ENCODE measurements around the gene VCL. TPM values are rescaled to one million over a fixed set of nuclear protein-coding genes. Genes with fewer than 3 reads are reported as not detected.

VCL gene
- total RNA-seq, 1 experiment from 2014 or later = 106 TPM

DNA sequence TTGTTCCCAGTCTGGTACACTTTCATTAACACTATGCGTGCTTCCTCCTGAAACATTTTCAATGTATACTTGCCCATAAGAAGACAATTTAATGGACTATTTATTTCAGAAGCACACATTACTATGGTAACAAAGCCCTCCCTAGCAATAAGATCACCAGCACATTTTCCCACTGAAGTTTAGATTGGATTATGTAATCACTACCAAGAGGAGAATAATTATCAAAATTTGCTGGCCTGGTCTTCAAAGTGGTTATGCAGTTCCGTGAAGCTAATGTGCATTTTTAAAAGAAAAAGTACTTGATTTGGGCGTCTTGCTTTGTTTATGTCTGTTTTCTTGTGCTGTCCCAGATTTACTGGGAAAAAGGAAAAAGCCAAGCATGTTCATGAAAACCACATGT is 90.8 kb downstream of the VCL start:
- no peak overlapping the region for H3K4me3 ChIP-seq (replicated peaks in 1 of 2; ENCODE audit: low read depth in 1 of 2, low read length in 2 of 2)
- no TSS peak for BruUV-seq (replicated peaks)
- ATAC-seq (no peak), DNase-seq (ENCODE audit: low read depth, low spot score) (no peak)
- H3K9me3 ChIP-seq (ENCODE audit: control insufficient read depth in 1 of 2, insufficient read depth in 1 of 2, low read depth in 1 of 2, low read length in 2 of 2) = no peaks in the 10 kb centered on the region
- H3K79me2 ChIP-seq (ENCODE audit: insufficient read depth, low read length) = peaks cover 5% of the 10 kb centered on the region; the same call in 1 of the 2 replicates
- no peaks in the 10 kb centered on the region for H4K20me1 ChIP-seq (ENCODE audit: insufficient read depth)
- no peak overlapping the region for H2AFZ ChIP-seq (ENCODE audit: low read depth, low read length, poor library complexity, severe bottlenecking)
- no peak overlapping the region for H3K27ac ChIP-seq (ENCODE audit: low read depth, low read length)
- ChIA-PET CTCF (no interaction called here), POLR2A (no interaction called here), RAD21 (ENCODE audit: low non-redundant PET in 1 of 2, low total read pairs in 2 of 2, uncharacterized antibody in 2 of 2, unreplicated experiment in 2 of 2) (no interaction called here)
- no peak overlapping the region for H3K4me2 ChIP-seq (ENCODE audit: low read length)
- intact Hi-C loops (cut with micrococcal nuclease) = no loop called here
- no peaks in the 10 kb centered on the region for H3K4me1 ChIP-seq (ENCODE audit: control insufficient read depth in 1 of 2, insufficient read depth in 2 of 2, low read length in 2 of 2)
- no peaks in the 10 kb centered on the region for H3K9me2 ChIP-seq (ENCODE audit: insufficient read depth)
- no peaks in the 10 kb centered on the region for H3K27me3 ChIP-seq (ENCODE audit: insufficient read depth, low read length)
- no peak overlapping the region for H3K9ac ChIP-seq (ENCODE audit: low read length)
- TF ChIP-seq, protein P1, sequence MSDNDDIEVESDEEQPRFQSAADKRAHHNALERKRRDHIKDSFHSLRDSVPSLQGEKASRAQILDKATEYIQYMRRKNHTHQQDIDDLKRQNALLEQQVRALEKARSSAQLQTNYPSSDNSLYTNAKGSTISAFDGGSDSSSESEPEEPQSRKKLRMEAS (IDR thresholded peaks at IDR 0.05) = no peak
- TF ChIP-seq SRF (IDR thresholded peaks at IDR 0.05; ENCODE audit: low read depth) (no peak), YY1 (IDR thresholded peaks at IDR 0.05; ENCODE audit: extremely low read depth, insufficient replicate concordance, low read depth, low read length) (no peak), SIN3A (IDR thresholded peaks at IDR 0.05; ENCODE audit: low read depth) (no peak)
- peaks cover 19 to 31% of the 10 kb centered on the region in 2 experiments for H3K36me3 ChIP-seq (ENCODE audit: control insufficient read depth in 1 of 2, insufficient read depth in 2 of 2, low read length in 2 of 2)

DNA sequence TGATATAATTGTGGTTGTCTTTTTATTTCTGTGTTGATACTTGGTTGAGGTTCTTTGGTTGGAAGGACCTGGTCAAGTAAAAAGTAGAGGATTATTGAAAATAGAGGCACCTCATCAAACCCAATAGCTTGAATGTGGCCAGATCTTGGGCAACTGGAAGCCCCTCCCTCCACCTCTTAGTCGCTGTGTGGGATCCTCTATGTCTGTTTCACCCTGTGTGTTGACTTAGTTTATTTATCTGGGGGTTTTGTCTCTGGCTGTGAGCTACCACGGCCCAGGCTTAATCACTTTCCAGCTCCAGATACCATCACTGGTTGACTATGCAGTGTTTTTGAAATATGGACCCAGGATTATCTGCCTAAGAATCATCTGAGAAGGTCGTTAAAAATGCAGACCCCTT is 94.5 kb downstream of the VCL start:
- BruUV-seq (replicated peaks) = no TSS peak
- H2AFZ ChIP-seq (ENCODE audit: low read depth, low read length, poor library complexity, severe bottlenecking) = no peak overlapping the region
- no peak for ATAC-seq
- no peak overlapping the region for H3K27ac ChIP-seq (ENCODE audit: low read depth, low read length)
- POLR2A ChIA-PET = no interaction called here
- intact Hi-C loops (cut with micrococcal nuclease) = no loop called here
- H4K20me1 ChIP-seq (ENCODE audit: insufficient read depth) = no peaks in the 10 kb centered on the region
- no peaks in the 10 kb centered on the region for H3K9me3 ChIP-seq (ENCODE audit: control insufficient read depth in 1 of 2, insufficient read depth in 1 of 2, low read depth in 1 of 2, low read length in 2 of 2)
- H3K9ac ChIP-seq (ENCODE audit: low read length) = no peak overlapping the region
- no peak overlapping the region for H3K4me2 ChIP-seq (ENCODE audit: low read length)
- RAD21 ChIA-PET (ENCODE audit: low non-redundant PET in 1 of 2, low total read pairs in 2 of 2, uncharacterized antibody in 2 of 2, unreplicated experiment in 2 of 2) = no interaction called here
- CTCF ChIA-PET = interaction anchor here (1.5 kb wide), 1 partner anchor 11 kb away, joined by 3 read pairs; no protein-coding TSS in a partner anchor
- H3K36me3 ChIP-seq (ENCODE audit: control insufficient read depth in 1 of 2, insufficient read depth in 2 of 2, low read length in 2 of 2) = peaks cover 34 to 59% of the 10 kb centered on the region in 2 experiments
- H3K79me2 ChIP-seq (ENCODE audit: insufficient read depth, low read length) = peaks cover 5% of the 10 kb centered on the region; the same call in 1 of the 2 replicates
- H3K4me3 ChIP-seq (replicated peaks in 1 of 2; ENCODE audit: low read depth in 1 of 2, low read length in 2 of 2) = no peak overlapping the region
- H3K9me2 ChIP-seq (ENCODE audit: insufficient read depth) = no peaks in the 10 kb centered on the region
- H3K4me1 ChIP-seq (ENCODE audit: control insufficient read depth in 1 of 2, insufficient read depth in 2 of 2, low read length in 2 of 2) = no peaks in the 10 kb centered on the region
- DNase-seq (ENCODE audit: low read depth, low spot score) = no peak
- H3K27me3 ChIP-seq (ENCODE audit: insufficient read depth, low read length) = no peaks in the 10 kb centered on the region
- no peak for TF ChIP-seq SRF (IDR thresholded peaks at IDR 0.05; ENCODE audit: low read depth)
- TF ChIP-seq, protein P2, sequence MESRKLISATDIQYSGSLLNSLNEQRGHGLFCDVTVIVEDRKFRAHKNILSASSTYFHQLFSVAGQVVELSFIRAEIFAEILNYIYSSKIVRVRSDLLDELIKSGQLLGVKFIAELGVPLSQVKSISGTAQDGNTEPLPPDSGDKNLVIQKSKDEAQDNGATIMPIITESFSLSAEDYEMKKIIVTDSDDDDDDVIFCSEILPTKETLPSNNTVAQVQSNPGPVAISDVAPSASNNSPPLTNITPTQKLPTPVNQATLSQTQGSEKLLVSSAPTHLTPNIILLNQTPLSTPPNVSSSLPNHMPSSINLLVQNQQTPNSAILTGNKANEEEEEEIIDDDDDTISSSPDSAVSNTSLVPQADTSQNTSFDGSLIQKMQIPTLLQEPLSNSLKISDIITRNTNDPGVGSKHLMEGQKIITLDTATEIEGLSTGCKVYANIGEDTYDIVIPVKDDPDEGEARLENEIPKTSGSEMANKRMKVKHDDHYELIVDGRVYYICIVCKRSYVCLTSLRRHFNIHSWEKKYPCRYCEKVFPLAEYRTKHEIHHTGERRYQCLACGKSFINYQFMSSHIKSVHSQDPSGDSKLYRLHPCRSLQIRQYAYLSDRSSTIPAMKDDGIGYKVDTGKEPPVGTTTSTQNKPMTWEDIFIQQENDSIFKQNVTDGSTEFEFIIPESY (IDR thresholded peaks at IDR 0.05; ENCODE audit: extremely low read depth, insufficient replicate concordance, low read length) = no peak
- no peak for TF ChIP-seq CEBPB (IDR thresholded peaks at IDR 0.05; ENCODE audit: low read depth)
- TF ChIP-seq SIN3A (IDR thresholded peaks at IDR 0.05; ENCODE audit: low read depth) = no peak
- no peak for TF ChIP-seq POLR2A (IDR thresholded peaks at IDR 0.05; ENCODE audit: borderline replicate concordance, extremely low read depth, insufficient read depth, insufficient read length)
- TF ChIP-seq, protein P1 (IDR thresholded peaks at IDR 0.05) = no peak
- no peak for TF ChIP-seq JUND (IDR thresholded peaks at IDR 0.05)
- TF ChIP-seq EGR1 (IDR thresholded peaks at IDR 0.05; ENCODE audit: low read depth) = no peak
- no peak for TF ChIP-seq ELF1 (IDR thresholded peaks at IDR 0.05; ENCODE audit: borderline replicate concordance, low read depth)
- no peak for TF ChIP-seq ZNF274 (IDR thresholded peaks at IDR 0.05; ENCODE audit: low read depth, low read length)
- no peak for TF ChIP-seq FOSL1 (IDR thresholded peaks at IDR 0.05; ENCODE audit: low read depth)
- no peak for TF ChIP-seq CBX3 (IDR thresholded peaks at IDR 0.05; ENCODE audit: low read depth)
- no peak for TF ChIP-seq YY1 (IDR thresholded peaks at IDR 0.05; ENCODE audit: extremely low read depth, insufficient replicate concordance, low read depth, low read length)
- TF ChIP-seq EZH2 (IDR thresholded peaks at IDR 0.05) = no peak
- no peak for TF ChIP-seq POLR2AphosphoS5 (IDR thresholded peaks at IDR 0.05; ENCODE audit: low read depth, low read length)
- TF ChIP-seq, protein P3, sequence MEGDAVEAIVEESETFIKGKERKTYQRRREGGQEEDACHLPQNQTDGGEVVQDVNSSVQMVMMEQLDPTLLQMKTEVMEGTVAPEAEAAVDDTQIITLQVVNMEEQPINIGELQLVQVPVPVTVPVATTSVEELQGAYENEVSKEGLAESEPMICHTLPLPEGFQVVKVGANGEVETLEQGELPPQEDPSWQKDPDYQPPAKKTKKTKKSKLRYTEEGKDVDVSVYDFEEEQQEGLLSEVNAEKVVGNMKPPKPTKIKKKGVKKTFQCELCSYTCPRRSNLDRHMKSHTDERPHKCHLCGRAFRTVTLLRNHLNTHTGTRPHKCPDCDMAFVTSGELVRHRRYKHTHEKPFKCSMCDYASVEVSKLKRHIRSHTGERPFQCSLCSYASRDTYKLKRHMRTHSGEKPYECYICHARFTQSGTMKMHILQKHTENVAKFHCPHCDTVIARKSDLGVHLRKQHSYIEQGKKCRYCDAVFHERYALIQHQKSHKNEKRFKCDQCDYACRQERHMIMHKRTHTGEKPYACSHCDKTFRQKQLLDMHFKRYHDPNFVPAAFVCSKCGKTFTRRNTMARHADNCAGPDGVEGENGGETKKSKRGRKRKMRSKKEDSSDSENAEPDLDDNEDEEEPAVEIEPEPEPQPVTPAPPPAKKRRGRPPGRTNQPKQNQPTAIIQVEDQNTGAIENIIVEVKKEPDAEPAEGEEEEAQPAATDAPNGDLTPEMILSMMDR (IDR thresholded peaks at IDR 0.05 in 2 of 3, conservative IDR thresholded peaks at IDR 0.05 in 1 of 3; ENCODE audit: borderline replicate concordance in 1 of 3, insufficient read depth in 1 of 3, low read depth in 2 of 3, low read length in 2 of 3) = no peak

All from HCT116 (cell line).